Smooth muscle cell (in vitro differentiated cells): Measurements from ENCODE around the gene MCM5. TPM values are rescaled to one million over a fixed set of nuclear protein-coding genes. Genes with fewer than 3 reads are reported as not detected.

Experiments
- DNase-seq: peaks from one replicate; lab custom pipeline; 2025; ENCODE audit not compliant: unreplicated experiment; lab: John Stamatoyannopoulos, UW
- H2AFZ ChIP-seq: fragments of 200-600 bp; sonication (generic); 2 replicates; pipeline ENCODE4 v1.6.0; 2016; ENCODE audit warnings: antibody characterized with exemption, low read depth, mild to moderate bottlenecking
- H3F3A ChIP-seq: fragments of 200-600 bp; sonication (generic); 2 replicates; pipeline ENCODE4 v1.6.0; 2017; ENCODE audit warnings: antibody characterized with exemption, low read depth
- H3K27ac ChIP-seq: fragments of 200-600 bp; sonication (generic); 2 replicates; pipeline ENCODE4 v1.5.1; 2016; ENCODE audit warnings: low read depth, mild to moderate bottlenecking
- H3K27me3 ChIP-seq: fragments of 200-600 bp; sonication (generic); 2 replicates; pipeline ENCODE4 v1.6.1; 2016; ENCODE audit warnings: low read depth, mild to moderate bottlenecking
- H3K36me3 ChIP-seq: fragments of 200-600 bp; sonication (generic); 2 replicates; pipeline ENCODE4 v1.5.1; 2016; ENCODE audit warnings: low read depth
- H3K4me1 ChIP-seq: fragments of 200-600 bp; sonication (generic); 2 replicates; pipeline ENCODE4 v1.5.1; 2016; ENCODE audit warnings: low read depth
- H3K4me2 ChIP-seq: fragments of 200-600 bp; sonication (generic); 2 replicates; pipeline ENCODE4 v1.6.0; 2016; ENCODE audit warnings: mild to moderate bottlenecking
- H3K4me3 ChIP-seq: fragments of 200-600 bp; sonication (generic); 2 replicates; pipeline ENCODE4 v1.5.1; 2016; ENCODE audit warnings: mild to moderate bottlenecking
- H3K79me2 ChIP-seq: fragments of 200-600 bp; sonication (generic); 2 replicates; pipeline ENCODE4 v1.6.0; 2016; ENCODE audit warnings: low read depth, mild to moderate bottlenecking
- H3K9ac ChIP-seq: fragments of 200-600 bp; sonication (generic); 2 replicates; pipeline ENCODE4 v1.6.0; 2016; ENCODE audit warnings: low read depth
- H3K9me3 ChIP-seq: fragments of 200-600 bp; sonication (generic); replicated peaks from 2 replicates; pipeline ENCODE4 v1.5.1; 2016; ENCODE audit warnings: low read depth
- H4K20me1 ChIP-seq: fragments of 200-600 bp; sonication (generic); 2 replicates; pipeline ENCODE4 v1.6.0; 2016; ENCODE audit warnings: low read depth
- whole genome bisulfite sequencing: methylation state at CpG from one replicate; pipeline ENCODE4 v1.1.7; 2016; ENCODE audit warnings: low lambda C conversion rate; 5-methylcytosine and 5-hydroxymethylcytosine counted together
- polyA plus RNA-seq: library from polyadenylated mRNA; unstranded; fragments of >200 nt; fragmentation: Nextera tagmentation; extraction: Ambion mirVana; gene quantifications from 2 replicates; pipeline ENCODE4 v1.2.1, GENCODE V29; 2016
- total RNA-seq: library from RNA; depleted of rRNA; stranded (reverse); fragments of >200 nt; gene quantifications from 2 replicates; pipeline ENCODE4 v1.2.3, GENCODE V29; 2014
- TF ChIP-seq, protein P1 (sequence below): fragments of 200-600 bp; sonication (generic); IDR thresholded peaks from 2 replicates; pipeline ENCODE4 v1.5.1; 2017; ENCODE audit warnings: borderline replicate concordance, mild to moderate bottlenecking, antibody characterized with exemption; ENCODE audit not compliant: insufficient read depth, poor library complexity, severe bottlenecking

MCM5 gene
- total and polyA plus RNA-seq, 2 experiments from 2014 or later = 28.7 to 31.9 TPM

DNA sequence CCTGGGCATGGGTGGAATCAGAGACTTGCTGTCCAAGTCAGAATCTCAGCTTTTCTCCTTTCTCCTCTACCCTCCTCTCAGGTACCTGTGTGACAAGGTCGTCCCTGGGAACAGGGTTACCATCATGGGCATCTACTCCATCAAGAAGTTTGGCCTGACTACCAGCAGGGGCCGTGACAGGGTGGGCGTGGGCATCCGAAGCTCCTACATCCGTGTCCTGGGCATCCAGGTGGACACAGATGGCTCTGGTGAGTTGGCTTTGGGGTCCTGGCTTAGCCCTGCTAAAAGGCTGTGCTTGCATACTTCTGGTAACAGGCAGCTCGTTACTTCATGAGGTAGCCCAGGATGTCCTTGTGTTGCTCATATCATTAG is 10.7 kb downstream of the MCM5 start:
- no peaks in the 10 kb centered on the region for H3K36me3 ChIP-seq
- TF ChIP-seq, protein P1, sequence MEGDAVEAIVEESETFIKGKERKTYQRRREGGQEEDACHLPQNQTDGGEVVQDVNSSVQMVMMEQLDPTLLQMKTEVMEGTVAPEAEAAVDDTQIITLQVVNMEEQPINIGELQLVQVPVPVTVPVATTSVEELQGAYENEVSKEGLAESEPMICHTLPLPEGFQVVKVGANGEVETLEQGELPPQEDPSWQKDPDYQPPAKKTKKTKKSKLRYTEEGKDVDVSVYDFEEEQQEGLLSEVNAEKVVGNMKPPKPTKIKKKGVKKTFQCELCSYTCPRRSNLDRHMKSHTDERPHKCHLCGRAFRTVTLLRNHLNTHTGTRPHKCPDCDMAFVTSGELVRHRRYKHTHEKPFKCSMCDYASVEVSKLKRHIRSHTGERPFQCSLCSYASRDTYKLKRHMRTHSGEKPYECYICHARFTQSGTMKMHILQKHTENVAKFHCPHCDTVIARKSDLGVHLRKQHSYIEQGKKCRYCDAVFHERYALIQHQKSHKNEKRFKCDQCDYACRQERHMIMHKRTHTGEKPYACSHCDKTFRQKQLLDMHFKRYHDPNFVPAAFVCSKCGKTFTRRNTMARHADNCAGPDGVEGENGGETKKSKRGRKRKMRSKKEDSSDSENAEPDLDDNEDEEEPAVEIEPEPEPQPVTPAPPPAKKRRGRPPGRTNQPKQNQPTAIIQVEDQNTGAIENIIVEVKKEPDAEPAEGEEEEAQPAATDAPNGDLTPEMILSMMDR = no peak
- 92% methylated on average over 6 of the region's 6 CpGs for WGBS

DNA sequence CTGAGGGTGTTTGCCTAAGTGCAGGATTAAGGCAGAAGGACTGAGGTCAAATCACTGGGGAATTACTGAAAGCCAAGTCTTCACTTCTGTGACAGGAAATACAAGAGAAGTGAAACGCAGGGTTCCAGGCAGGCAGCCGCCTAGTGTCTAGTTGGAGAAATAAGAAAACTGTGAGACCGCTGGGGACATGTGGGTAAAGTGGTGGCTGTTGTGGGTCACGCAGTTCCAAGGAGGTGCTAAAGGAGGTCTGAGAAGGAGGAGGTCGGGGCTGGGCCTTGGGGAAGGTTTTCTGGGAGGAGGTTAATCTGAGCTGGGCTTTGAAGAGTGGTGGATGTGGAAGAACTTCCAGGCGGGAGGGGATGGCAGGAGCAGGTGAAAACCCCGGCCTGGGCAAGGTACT is 11.2 kb downstream of the MCM5 start:
- Histone ChIP-seq H3K27me3 (no peaks in the 10 kb centered on the region), H3K4me2 (no peak overlapping the region), H3F3A (no peaks in the 10 kb centered on the region), H3K79me2 (no peaks in the 10 kb centered on the region), H3K9ac (no peak overlapping the region), H3K4me1 (no peaks in the 10 kb centered on the region), H3K4me3 (no peak overlapping the region), H4K20me1 (no peaks in the 10 kb centered on the region), H3K27ac (no peak overlapping the region), H3K9me3 (no peaks in the 10 kb centered on the region), H2AFZ (no peak overlapping the region), H3K36me3 (no peaks in the 10 kb centered on the region)
- DNase-seq = no peak
- 94% methylated on average over 7 of the region's 7 CpGs for WGBS
- TF ChIP-seq, protein P1 = no peak

More for the DNA sequence above, 10.7 kb downstream of the MCM5 start:
- Histone ChIP-seq H3K4me2 (no peak overlapping the region), H2AFZ (no peak overlapping the region), H3K9me3 (no peaks in the 10 kb centered on the region), H4K20me1 (no peaks in the 10 kb centered on the region), H3K27ac (no peak overlapping the region), H3K4me1 (no peaks in the 10 kb centered on the region), H3K27me3 (no peaks in the 10 kb centered on the region), H3F3A (no peaks in the 10 kb centered on the region), H3K9ac (no peak overlapping the region), H3K79me2 (no peaks in the 10 kb centered on the region), H3K4me3 (no peak overlapping the region)
- DNase-seq = no peak

DNA sequence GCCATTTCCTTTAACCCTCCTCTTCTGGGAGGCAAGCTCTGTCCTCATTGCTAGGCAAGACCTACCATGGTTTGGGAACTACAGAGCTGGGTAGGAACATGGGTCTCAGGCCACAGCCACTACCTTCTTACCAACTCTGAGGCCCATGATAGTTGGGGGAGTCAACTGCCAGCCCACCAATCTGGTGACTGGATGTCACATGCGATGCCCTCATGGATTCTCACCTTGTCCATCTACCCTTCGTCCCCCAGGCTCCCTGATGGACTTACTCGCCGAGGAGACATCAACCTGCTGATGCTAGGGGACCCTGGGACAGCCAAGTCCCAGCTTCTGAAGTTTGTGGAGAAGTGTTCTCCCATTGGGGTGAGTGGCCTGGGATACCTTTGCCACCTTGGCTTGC is 13.7 kb downstream of the MCM5 start:
- no peaks in the 10 kb centered on the region for H3F3A ChIP-seq
- no peak overlapping the region for H2AFZ ChIP-seq
- H4K20me1 ChIP-seq = no peaks in the 10 kb centered on the region
- no peaks in the 10 kb centered on the region for H3K79me2 ChIP-seq
- no peaks in the 10 kb centered on the region for H3K9me3 ChIP-seq
- no peak for DNase-seq
- no peak overlapping the region for H3K27ac ChIP-seq
- H3K4me3 ChIP-seq = no peak overlapping the region
- H3K27me3 ChIP-seq = no peaks in the 10 kb centered on the region
- no peaks in the 10 kb centered on the region for H3K36me3 ChIP-seq
- no peaks in the 10 kb centered on the region for H3K4me1 ChIP-seq
- 99% methylated on average over 4 of the region's 4 CpGs for WGBS
- H3K9ac ChIP-seq = no peak overlapping the region
- no peak overlapping the region for H3K4me2 ChIP-seq
- TF ChIP-seq, protein P1 = no peak

DNA sequence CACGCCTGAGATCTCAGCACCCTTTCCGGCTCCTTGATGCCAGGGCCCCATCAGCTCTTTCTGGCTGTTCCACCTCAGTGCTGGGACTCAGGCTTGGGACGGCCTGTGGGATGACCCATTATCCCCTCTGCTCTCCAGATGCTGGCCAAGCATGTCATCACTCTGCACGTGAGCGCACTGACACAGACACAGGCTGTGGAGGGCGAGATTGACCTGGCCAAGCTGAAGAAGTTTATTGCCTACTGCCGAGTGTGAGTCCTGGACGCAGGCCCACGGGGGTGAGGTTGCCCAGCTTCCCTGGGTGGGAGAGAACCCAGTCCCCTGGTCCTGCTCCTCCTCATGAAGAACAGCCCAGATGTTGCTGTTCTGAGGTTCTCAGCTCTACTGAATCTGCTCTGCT is 17.7 kb downstream of the MCM5 start:
- Histone ChIP-seq H3K4me3 (no peak overlapping the region), H3K9me3 (no peaks in the 10 kb centered on the region), H3K4me2 (no peak overlapping the region), H2AFZ (no peak overlapping the region), H3K27ac (no peak overlapping the region), H3F3A (no peaks in the 10 kb centered on the region), H3K27me3 (no peaks in the 10 kb centered on the region), H3K79me2 (no peaks in the 10 kb centered on the region), H4K20me1 (no peaks in the 10 kb centered on the region), H3K4me1 (no peaks in the 10 kb centered on the region), H3K9ac (no peak overlapping the region), H3K36me3 (no peaks in the 10 kb centered on the region)
- DNase-seq = no peak
- 97% methylated on average over 9 of the region's 9 CpGs for WGBS
- TF ChIP-seq, protein P1 = no peak
